Keratinocyte (primary cell): ENCODE measurements around the gene FAM219B. TPM values are rescaled to one million over a fixed set of nuclear protein-coding genes. Genes with fewer than 3 reads are reported as not detected.

ENCODE experiments used
- DNase-seq: peaks from one replicate; pipeline ENCODE4 v3.0.0-alpha.2; 2011; ENCODE audit warnings: low read depth, missing footprints, low spot score
- FAIRE-seq: peaks from 2 replicates; lab custom pipeline; 2011; peaks lifted over from hg19 to GRCh38; lab: Jason Lieb, UNC
- H2AFZ ChIP-seq: 2 replicates; pipeline ENCODE4 v1.6.0; 2012; ENCODE audit warnings: low read length, control low read depth, inconsistent platforms; ENCODE audit not compliant: control insufficient read depth
- H3K27ac ChIP-seq: 2 replicates; pipeline ENCODE4 v1.5.1; 2011; ENCODE audit warnings: low read length; ENCODE audit not compliant: control insufficient read depth, insufficient read depth
- H3K27me3 ChIP-seq: 3 replicates; pipeline ENCODE4 v1.6.0; 2011; ENCODE audit warnings: low read length; ENCODE audit not compliant: control insufficient read depth, insufficient read depth; ENCODE audit errors: extremely low read depth
- H3K36me3 ChIP-seq, 2 experiments: 2 replicates in 1 of 2; 3 replicates in 1 of 2; pipeline ENCODE4 v1.5.1; 2011; ENCODE audit warnings: low read length in 2 of 2, mild to moderate bottlenecking in 1 of 2; ENCODE audit not compliant: control insufficient read depth in 2 of 2, insufficient read depth in 2 of 2; ENCODE audit errors: extremely low read depth in 1 of 2
- H3K4me1 ChIP-seq: 3 replicates; pipeline ENCODE4 v1.5.1; 2011; ENCODE audit warnings: low read length; ENCODE audit not compliant: control insufficient read depth, insufficient read depth; ENCODE audit errors: extremely low read depth
- H3K4me2 ChIP-seq: 3 replicates; pipeline ENCODE4 v1.6.0; 2011; ENCODE audit warnings: low read depth, low read length; ENCODE audit not compliant: control insufficient read depth, insufficient read depth; ENCODE audit errors: extremely low read depth
- H3K4me3 ChIP-seq, 3 experiments: fragments of 200-600 bp in 1 of 3; sonication (generic) in 1 of 3; 2 replicates in 2 of 3; 3 replicates in 1 of 3; pipeline ENCODE4 v1.5.1; 2011 to 2016; ENCODE audit warnings: low read length in 3 of 3, mild to moderate bottlenecking in 3 of 3, control low read depth in 2 of 3, inconsistent platforms in 1 of 3, low read depth in 1 of 3, mixed read lengths in 1 of 3, mixed run types in 1 of 3, moderate library complexity in 1 of 3; ENCODE audit not compliant: control insufficient read depth in 2 of 3, insufficient read depth in 2 of 3; ENCODE audit errors: extremely low read depth in 1 of 3
- H3K79me2 ChIP-seq: 2 replicates; pipeline ENCODE4 v1.6.0; 2012; ENCODE audit warnings: low read length; ENCODE audit not compliant: control insufficient read depth, insufficient read depth
- H3K9ac ChIP-seq: 3 replicates; pipeline ENCODE4 v1.6.0; 2011; ENCODE audit warnings: low read length; ENCODE audit not compliant: control insufficient read depth, insufficient read depth; ENCODE audit errors: extremely low read depth
- H3K9me1 ChIP-seq: 3 replicates; pipeline ENCODE4 v1.6.0; 2011; ENCODE audit warnings: low read length; ENCODE audit not compliant: control insufficient read depth, insufficient read depth; ENCODE audit errors: extremely low read depth
- H3K9me3 ChIP-seq: 2 replicates; pipeline ENCODE4 v1.5.1; 2012; ENCODE audit warnings: low read depth, low read length; ENCODE audit not compliant: control insufficient read depth
- H4K20me1 ChIP-seq: 3 replicates; pipeline ENCODE4 v1.6.0; 2011; ENCODE audit warnings: low read length; ENCODE audit not compliant: control insufficient read depth, insufficient read depth; ENCODE audit errors: extremely low read depth
- CTCF ChIP-seq, 3 experiments: IDR thresholded peaks in 1 of 3; conservative IDR thresholded peaks in 1 of 3; optimal IDR thresholded peaks in 1 of 3; 2 replicates in 2 of 3; 3 replicates in 1 of 3; pipeline versions ENCODE3 to v1.5.1; 2011; ENCODE audit warnings: low read length in 3 of 3, mild to moderate bottlenecking in 3 of 3, moderate library complexity in 2 of 3, control low read depth in 1 of 3, inconsistent platforms in 1 of 3; ENCODE audit not compliant: insufficient read depth in 2 of 3; ENCODE audit errors: extremely low read depth in 1 of 3
- EZH2 ChIP-seq: IDR thresholded peaks from one replicate; pipeline ENCODE4 v1.6.1; 2012; ENCODE audit warnings: inconsistent platforms, mild to moderate bottlenecking, low read length, moderate library complexity
- dilution Hi-C: fragments of 300-500 bp; cut with MboI; formaldehyde crosslinking; loops from one replicate; pipeline ENCODE4 v1.7.0; 2020; ENCODE audit warnings: low sequenced_read_pairs; ENCODE audit not compliant: extremely low pct_ligation_motif_present
- polyA plus RNA-seq, 5 experiments: library from polyadenylated mRNA; depleted of rRNA in 3 of 5; stranded (reverse) in 3 of 5; stranded (forward) in 1 of 5; unstranded in 1 of 5; fragments of >200 nt; gene quantifications; 1 replicate in 1 of 5; 2 replicates in 3 of 5; 3 replicates in 1 of 5; pipeline versions ENCODE4 v1.2.1 to v1.2.3, GENCODE V29; 2011 to 2012; ENCODE audit warnings: missing spikeins in 2 of 5, low read depth in 1 of 5, low replicate concordance in 1 of 5

The FAM219B gene
- polyA plus RNA-seq, 1 donor (not counting 4 experiments of a cell fraction or from before 2014, with no cell fraction given): 45.4 TPM

- DNase-seq (no peak), FAIRE-seq (peak; percentile 49)
- Histone ChIP-seq H3K9me3 (no peaks in the 10 kb centered on the region), H3K4me1 (peaks cover 54% of the 10 kb centered on the region), H4K20me1 (no peaks in the 10 kb centered on the region), H3K36me3 (peaks cover under 1 to 1% of the 10 kb centered on the region in 2 experiments), H3K9me1 (peaks cover 4% of the 10 kb centered on the region), H3K4me3 (no peak overlapping the region), H2AFZ (peak overlapping the region; percentile 5), H3K9ac (peak overlapping the region; percentile 38), H3K27me3 (no peaks in the 10 kb centered on the region), H3K79me2 (peaks cover 36% of the 10 kb centered on the region), H3K27ac (peak overlapping the region; percentile 86), H3K4me2 (peak overlapping the region; percentile 7)
- dilution Hi-C loops: no loop called here
- TF ChIP-seq CTCF (optimal IDR thresholded peaks at IDR 0.05 in 1 of 3, IDR thresholded peaks at IDR 0.05 in 1 of 3, conservative IDR thresholded peaks at IDR 0.05 in 1 of 3; ENCODE audit: extremely low read depth in 1 of 3, insufficient read depth in 2 of 3, low read length in 3 of 3) (no peak), EZH2 (no peak)
These were observed 43.2 kb downstream of the FAM219B start for GRCh38 chr15:74863239-74864056.

GRCh38 chr15:74858369-74858740, 48.3 kb downstream of the FAM219B start:
- TF ChIP-seq EZH2: no peak
- no peak for TF ChIP-seq CTCF (optimal IDR thresholded peaks at IDR 0.05 in 1 of 3, IDR thresholded peaks at IDR 0.05 in 1 of 3, conservative IDR thresholded peaks at IDR 0.05 in 1 of 3; ENCODE audit: extremely low read depth in 1 of 3, insufficient read depth in 2 of 3, low read length in 3 of 3)
- peaks cover 22% of the 10 kb centered on the region for H3K4me1 ChIP-seq
- H3K9me1 ChIP-seq: peaks cover 6% of the 10 kb centered on the region
- dilution Hi-C loops: no loop called here
- FAIRE-seq (no peak), DNase-seq (no peak)
- H3K27ac ChIP-seq: no peak overlapping the region
- no peaks in the 10 kb centered on the region for H3K27me3 ChIP-seq
- no peak overlapping the region for H3K9ac ChIP-seq
- no peak overlapping the region for H3K4me3 ChIP-seq
- H4K20me1 ChIP-seq: no peaks in the 10 kb centered on the region
- no peak overlapping the region for H2AFZ ChIP-seq
- peaks cover 22% of the 10 kb centered on the region for H3K79me2 ChIP-seq
- H3K36me3 ChIP-seq: peaks cover 6 to 8% of the 10 kb centered on the region in 2 experiments
- H3K4me2 ChIP-seq: no peak overlapping the region
- no peaks in the 10 kb centered on the region for H3K9me3 ChIP-seq
